COR-L47 (cell line): ENCODE measurements around the gene SBNO2.

Experiments
- DNase-seq: peaks from one replicate; lab custom pipeline; 2025; lab: John Stamatoyannopoulos, UW

SBNO2 gene

GRCh38 chr19:1058112-1058511, 116.0 kb downstream of the SBNO2 start:
- no peak for DNase-seq
